ENCODE measurements around the gene RBM10.

RBM10 gene

DNA sequence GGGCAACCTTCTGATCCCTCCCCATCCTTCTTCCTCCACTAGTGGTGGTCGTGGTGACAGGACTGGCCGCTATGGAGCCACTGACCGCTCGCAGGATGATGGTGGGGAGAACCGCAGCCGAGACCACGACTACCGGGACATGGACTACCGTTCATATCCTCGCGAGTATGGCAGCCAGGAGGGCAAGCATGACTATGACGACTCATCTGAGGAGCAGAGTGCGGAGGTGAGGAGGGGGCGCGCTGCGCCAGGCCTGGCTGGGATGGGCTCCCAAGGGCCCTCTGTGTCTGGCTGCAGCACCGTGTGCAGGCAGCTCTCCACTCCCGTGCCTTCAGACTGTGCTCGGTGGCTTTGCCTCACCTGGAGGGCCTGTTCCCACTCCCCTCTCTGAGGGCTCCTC, 24.3 kb downstream of the RBM10 start:
- Histone ChIP-seq H3K36me3 (ENCODE audit: control insufficient read depth, low read length) (peaks cover 41% of the 10 kb centered on the region), H3K27ac (ENCODE audit: low read depth, low read length) (no peak overlapping the region)

DNA sequence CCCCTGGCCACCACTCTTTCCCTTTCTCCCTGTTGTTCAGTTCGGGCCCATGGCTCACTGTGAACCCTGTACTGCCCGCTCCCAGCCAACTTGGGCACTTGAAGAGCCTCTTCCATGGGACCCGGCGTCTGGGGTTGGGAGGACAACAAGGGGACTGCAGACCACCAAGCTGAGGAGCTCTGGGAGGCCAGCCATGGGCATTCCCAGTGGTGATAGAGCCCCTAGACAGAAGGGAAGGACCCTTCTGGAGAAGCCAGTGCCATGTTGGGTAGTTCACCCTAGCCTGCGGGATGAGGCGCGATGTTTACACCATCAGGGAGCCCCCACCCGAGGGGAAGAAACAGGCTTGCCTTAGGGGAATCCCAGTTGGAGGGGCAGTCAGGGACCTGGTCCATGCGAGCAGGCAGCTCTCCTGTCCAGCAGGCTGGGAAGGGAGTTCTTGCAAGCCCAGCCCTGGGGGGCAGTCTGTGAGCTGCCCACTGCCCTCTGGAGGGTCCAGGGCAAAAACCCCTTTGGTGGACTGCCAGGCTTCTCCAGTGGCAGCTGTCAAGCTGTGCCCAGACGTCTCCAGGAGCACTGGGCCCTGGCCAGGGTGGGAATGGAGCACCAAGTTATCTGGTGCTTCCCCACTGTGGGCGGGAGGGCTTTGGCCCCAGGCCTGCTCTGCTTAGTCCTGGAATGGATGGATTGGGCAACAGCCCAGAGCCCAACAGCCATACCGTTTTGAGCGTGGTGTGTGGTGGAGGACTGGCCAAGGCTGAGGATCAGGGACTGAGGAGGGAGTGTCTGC, 24.9 kb downstream of the RBM10 start:
- Histone ChIP-seq H3K79me2 (ENCODE audit: control insufficient read depth, low read length) (peaks cover 12% of the 10 kb centered on the region), H4K20me1 (ENCODE audit: control insufficient read depth, insufficient read depth, low read depth, low read length) (no peaks in the 10 kb centered on the region), H3K27me3 (ENCODE audit: control insufficient read depth, low read length) (no peaks in the 10 kb centered on the region), H3K27ac (ENCODE audit: low read depth, low read length) (no peak overlapping the region), H3K9me2 (replicated peaks; ENCODE audit: control insufficient read depth, low read length) (no peaks in the 10 kb centered on the region), H3K4me2 (ENCODE audit: low read length) (no peak overlapping the region), H3K4me1 (ENCODE audit: control insufficient read depth, low read length) (no peaks in the 10 kb centered on the region), H3K4me3 (ENCODE audit: low read length) (no peak overlapping the region), H3K9me3 (ENCODE audit: control insufficient read depth, insufficient read depth, low read length) (no peaks in the 10 kb centered on the region), H3K36me3 (ENCODE audit: control insufficient read depth, low read length) (peaks cover 35% of the 10 kb centered on the region), H3F3A (ENCODE audit: control insufficient read depth, insufficient read depth) (no peaks in the 10 kb centered on the region)
- TF ChIP-seq, protein P1, sequence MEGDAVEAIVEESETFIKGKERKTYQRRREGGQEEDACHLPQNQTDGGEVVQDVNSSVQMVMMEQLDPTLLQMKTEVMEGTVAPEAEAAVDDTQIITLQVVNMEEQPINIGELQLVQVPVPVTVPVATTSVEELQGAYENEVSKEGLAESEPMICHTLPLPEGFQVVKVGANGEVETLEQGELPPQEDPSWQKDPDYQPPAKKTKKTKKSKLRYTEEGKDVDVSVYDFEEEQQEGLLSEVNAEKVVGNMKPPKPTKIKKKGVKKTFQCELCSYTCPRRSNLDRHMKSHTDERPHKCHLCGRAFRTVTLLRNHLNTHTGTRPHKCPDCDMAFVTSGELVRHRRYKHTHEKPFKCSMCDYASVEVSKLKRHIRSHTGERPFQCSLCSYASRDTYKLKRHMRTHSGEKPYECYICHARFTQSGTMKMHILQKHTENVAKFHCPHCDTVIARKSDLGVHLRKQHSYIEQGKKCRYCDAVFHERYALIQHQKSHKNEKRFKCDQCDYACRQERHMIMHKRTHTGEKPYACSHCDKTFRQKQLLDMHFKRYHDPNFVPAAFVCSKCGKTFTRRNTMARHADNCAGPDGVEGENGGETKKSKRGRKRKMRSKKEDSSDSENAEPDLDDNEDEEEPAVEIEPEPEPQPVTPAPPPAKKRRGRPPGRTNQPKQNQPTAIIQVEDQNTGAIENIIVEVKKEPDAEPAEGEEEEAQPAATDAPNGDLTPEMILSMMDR (IDR thresholded peaks at IDR 0.05; ENCODE audit: low read depth, low read length, poor library complexity, severe bottlenecking) = no peak
- no peak for TF ChIP-seq EZH2phosphoT487 (IDR thresholded peaks at IDR 0.05; ENCODE audit: borderline replicate concordance, low read length)

More for the DNA sequence above, 24.3 kb downstream of the RBM10 start:
- Histone ChIP-seq H3K4me1 (ENCODE audit: control insufficient read depth, low read length) (no peaks in the 10 kb centered on the region), H3K4me3 (ENCODE audit: low read length) (no peak overlapping the region), H3F3A (ENCODE audit: control insufficient read depth, insufficient read depth) (no peaks in the 10 kb centered on the region), H4K20me1 (ENCODE audit: control insufficient read depth, insufficient read depth, low read depth, low read length) (no peaks in the 10 kb centered on the region), H3K9me2 (replicated peaks; ENCODE audit: control insufficient read depth, low read length) (no peaks in the 10 kb centered on the region), H3K27me3 (ENCODE audit: control insufficient read depth, low read length) (no peaks in the 10 kb centered on the region), H3K4me2 (ENCODE audit: low read length) (no peak overlapping the region), H3K9me3 (ENCODE audit: control insufficient read depth, insufficient read depth, low read length) (no peaks in the 10 kb centered on the region), H3K79me2 (ENCODE audit: control insufficient read depth, low read length) (peaks cover 19% of the 10 kb centered on the region)
- no peak for TF ChIP-seq EZH2phosphoT487 (IDR thresholded peaks at IDR 0.05; ENCODE audit: borderline replicate concordance, low read length)
- TF ChIP-seq, protein P1 (IDR thresholded peaks at IDR 0.05; ENCODE audit: low read depth, low read length, poor library complexity, severe bottlenecking) = no peak

- Histone ChIP-seq H3K4me3 (ENCODE audit: low read length) (no peak overlapping the region), H3K4me2 (ENCODE audit: low read length) (no peak overlapping the region), H3K9me2 (replicated peaks; ENCODE audit: control insufficient read depth, low read length) (no peaks in the 10 kb centered on the region), H3K36me3 (ENCODE audit: control insufficient read depth, low read length) (peaks cover 41% of the 10 kb centered on the region), H3K4me1 (ENCODE audit: control insufficient read depth, low read length) (no peaks in the 10 kb centered on the region), H4K20me1 (ENCODE audit: control insufficient read depth, insufficient read depth, low read depth, low read length) (no peaks in the 10 kb centered on the region), H3K79me2 (ENCODE audit: control insufficient read depth, low read length) (peaks cover 9% of the 10 kb centered on the region), H3K9me3 (ENCODE audit: control insufficient read depth, insufficient read depth, low read length) (no peaks in the 10 kb centered on the region), H3K27me3 (ENCODE audit: control insufficient read depth, low read length) (no peaks in the 10 kb centered on the region), H3F3A (ENCODE audit: control insufficient read depth, insufficient read depth) (no peaks in the 10 kb centered on the region), H3K27ac (ENCODE audit: low read depth, low read length) (no peak overlapping the region)
- TF ChIP-seq EZH2phosphoT487 (IDR thresholded peaks at IDR 0.05; ENCODE audit: borderline replicate concordance, low read length) = no peak
- TF ChIP-seq, protein P1 (IDR thresholded peaks at IDR 0.05; ENCODE audit: low read depth, low read length, poor library complexity, severe bottlenecking) = no peak
Observed at GRCh38 chrX:47170861-47171692, 26.1 kb downstream of the RBM10 start.
